Stimulated activated CD4-positive, alpha-beta T cell treated with anti-CD3 and anti-CD28 coated beads, Interleukin-2, amount 100 ng/mL, for 48 hours (primary cell): ENCODE data around the gene BPIFB2.

Source experiments
- DNase-seq, 2 donors: peaks; one replicate each; pipeline ENCODE4 v3.0.0-alpha.2; 2020

The BPIFB2 gene

DNA sequence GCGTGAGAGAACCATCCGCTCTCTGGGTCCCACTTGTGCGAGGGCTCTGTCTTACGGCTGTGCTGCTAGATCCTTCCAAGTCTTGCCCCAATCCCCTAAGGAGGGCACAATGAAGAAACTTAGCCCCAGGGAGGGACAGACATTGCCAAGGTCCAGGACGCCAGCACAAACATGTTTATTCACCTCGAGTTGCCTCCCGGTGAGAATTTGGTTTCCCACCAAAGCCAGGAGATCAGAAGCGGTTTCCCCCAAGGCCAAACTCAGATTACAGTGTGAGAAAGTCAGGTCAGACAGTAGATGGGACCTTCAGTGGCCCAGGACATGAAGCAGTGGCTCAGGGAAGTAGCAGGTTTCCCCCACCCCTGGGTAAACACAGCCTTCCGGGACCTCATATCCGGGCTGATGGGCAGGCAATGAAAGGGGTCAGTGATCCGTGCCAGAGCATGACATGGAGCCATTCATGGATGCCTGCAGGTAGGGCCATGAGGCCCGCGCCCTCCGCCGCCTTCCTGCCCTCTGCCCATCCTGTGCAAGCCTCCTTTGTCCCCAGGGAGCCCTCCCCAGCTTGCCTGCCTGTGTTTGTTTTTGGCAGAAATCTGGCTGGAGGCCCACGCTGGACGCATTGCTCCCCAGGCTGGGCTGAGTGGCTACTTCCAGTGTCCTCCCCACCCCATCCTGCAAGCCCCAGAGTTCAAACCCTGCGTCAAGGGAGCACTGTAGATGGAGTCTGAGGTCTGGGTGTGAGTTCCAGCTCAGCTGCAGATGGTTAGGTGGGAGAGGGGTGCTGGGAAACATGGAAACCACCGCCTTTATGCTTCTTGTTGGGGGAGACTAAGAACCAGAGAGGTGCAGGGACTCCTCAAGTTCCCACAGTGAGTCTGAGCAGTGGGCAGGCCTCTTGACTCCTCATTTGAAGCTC is 2.0 kb downstream of the BPIFB2 start:
- no peak for DNase-seq

DNA sequence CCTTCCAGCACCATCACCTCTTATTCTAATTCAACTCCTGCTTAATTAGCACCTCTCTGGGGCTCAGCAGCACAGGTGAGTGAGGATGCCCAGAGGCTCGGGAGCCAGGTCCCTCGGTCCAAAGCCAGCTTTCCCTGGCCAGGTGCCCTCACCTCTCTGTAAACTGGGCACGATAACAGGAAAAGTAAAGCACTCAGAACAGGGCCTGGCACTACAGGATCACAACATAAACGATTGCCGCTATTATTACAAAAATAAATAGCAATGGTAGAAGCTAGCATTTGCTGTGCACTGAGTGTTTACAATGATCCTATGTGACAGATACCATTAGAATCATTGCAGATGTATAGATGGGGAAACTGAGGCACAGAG is 2.6 kb downstream of the BPIFB2 start:
- no peak for DNase-seq

- DNase-seq: no peak
Observed at GRCh38 chr20:33010674-33011449, 3.4 kb downstream of the BPIFB2 start.

GRCh38 chr20:33012327-33013189 is 5.1 kb downstream of the BPIFB2 start:
- DNase-seq: no peak

DNA sequence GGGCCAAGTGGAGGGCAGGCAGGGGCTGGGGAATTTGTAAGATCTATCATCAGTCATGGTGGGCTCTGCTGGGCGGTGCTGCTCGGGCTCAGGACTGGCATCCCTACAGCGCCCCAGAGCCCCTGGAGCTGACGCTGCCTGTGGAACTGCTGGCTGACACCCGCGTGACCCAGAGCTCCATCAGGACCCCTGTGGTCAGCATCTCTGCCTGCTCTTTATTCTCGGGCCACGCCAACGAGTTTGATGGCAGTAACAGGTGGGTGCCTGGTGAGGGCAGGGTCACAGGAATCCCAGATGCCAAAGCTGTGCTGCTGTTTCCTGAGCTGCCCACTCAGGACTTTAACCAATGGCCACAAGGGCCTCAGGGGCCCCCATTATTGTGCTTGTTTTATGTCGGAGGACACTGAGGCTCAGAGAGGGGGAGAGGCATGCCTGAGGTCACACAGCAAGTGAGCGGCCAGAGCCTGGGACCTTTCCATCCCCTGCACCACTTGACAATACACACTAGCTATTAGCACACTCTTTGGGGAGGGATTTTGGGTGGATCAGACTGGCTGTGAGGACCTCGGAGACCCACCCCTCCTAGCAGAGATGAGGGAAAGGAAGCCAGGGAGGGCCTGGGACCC is 6.3 kb downstream of the BPIFB2 start:
- no peak for DNase-seq

GRCh38 chr20:33014336-33015113 is 7.0 kb downstream of the BPIFB2 start:
- DNase-seq: no peak

GRCh38 chr20:33015114-33015484 is 7.6 kb downstream of the BPIFB2 start:
- DNase-seq: no peak

DNA sequence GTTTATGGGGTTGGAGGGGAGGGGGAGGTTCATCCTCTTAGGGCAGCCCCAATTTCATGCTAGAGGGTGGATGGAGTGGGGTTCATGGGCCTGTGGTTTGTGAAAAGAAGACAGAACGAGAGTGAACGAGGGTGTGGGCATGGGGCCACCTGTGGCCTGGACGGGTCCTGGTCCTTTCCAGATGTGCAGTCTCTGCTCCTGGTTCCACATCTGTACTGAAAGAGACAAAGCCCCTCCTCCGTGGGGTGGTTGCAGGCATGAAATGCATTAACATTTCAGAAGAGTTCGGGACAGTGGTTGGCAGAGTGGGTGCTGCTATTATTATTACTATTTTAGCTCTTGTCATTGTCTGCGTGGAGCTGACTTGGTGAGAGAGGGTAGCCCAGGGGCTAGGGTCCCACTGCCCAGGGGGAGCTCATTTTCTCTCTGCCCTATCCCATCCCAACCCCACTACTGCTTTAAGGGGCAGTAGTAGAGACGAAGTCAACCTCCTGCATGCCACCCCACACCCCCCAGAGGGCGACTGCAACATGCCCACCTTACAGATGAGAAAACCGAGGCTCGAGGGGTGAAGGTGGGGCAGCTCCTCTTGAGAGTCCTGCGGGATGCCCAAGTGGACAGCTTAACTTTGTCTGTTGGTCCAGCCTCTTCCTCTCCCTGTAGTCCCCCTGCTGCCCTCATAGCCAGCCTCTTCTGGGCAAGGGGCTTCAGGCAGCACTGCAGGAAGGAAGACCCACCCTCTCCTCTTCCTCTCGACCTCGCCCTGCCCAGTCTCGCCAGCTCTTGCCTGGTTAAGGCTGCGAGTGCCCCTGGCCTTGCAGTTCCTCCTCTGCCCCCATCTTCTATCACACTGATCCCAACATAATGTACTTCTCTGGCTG is 8.4 kb downstream of the BPIFB2 start:
- DNase-seq: no peak

DNA sequence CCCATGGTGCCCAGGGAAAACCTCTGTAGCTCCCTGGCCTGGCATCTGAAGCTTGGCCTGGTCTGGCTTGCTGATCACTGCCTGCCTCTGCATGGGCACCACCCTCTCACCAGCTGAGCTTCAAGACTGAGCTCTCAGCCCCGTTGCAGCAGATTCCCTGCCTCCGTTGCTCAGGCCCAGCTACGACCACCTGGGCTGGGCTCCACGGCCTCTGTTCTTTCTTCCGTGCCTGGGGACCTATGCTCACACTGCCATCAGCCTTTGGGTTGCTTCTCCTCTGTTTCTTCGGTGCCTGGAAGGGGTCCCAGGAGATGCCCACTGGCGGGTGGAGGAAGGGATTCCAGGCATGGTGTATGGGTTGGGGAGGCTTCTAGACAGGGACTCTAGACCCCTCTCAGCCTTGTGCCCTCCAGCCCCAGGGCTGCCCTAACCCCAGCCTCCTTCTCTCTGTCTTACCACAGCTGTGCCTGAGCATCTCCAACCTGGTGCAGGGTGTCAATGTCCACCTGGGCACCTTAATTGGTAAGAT is 9.1 kb downstream of the BPIFB2 start:
- no peak for DNase-seq

DNA sequence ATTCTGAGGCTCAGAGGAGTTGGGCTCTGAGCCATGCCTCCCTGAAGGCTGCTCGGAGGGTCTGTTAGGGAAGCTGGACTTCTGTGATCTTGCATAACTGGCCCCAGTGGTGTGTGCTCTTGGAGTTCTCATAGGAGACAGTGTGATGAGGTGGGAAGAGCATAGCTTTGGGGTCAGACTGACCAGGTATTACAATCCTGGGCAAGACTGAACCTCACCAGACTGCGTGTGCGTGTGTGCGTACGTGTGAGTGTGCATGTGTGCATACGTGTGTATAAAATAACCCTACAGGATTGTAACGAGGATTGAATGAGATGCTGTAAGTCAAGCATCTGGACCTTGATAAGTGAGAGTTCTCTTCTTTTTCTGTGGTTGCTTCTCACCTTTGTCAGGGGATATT is 10.0 kb downstream of the BPIFB2 start:
- no peak for DNase-seq

DNA sequence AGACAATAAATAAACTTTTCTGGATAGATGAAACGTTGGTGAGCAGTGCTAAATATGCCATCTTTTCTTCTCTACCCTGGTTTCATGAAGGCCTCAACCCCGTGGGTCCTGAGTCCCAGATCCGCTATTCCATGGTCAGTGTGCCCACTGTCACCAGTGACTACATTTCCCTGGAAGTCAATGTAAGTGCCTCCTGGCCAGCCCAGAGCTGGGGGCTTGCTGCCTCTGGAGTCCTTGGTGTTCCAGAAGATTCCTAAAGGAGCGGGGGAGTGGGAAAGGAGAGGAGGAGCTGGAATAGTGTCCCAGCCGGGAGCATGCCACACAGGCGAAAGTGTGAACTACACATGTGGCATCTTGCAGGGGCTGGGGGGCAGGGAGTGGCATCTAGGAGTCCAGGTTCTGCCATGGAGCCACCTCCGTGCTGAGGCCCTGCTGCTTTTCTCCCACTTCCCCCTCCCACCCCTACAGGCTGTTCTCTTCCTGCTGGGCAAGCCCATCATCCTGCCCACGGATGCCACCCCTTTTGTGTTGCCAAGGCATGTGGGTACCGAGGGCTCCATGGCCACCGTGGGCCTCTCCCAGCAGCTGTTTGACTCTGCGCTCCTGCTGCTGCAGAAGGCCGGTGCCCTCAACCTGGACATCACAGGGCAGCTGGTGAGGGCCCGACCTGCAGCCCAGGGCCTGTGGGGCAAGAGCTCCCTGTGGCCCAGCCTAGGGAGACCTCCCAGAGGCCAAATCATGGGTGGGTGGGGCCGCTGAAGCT is 10.8 kb downstream of the BPIFB2 start:
- no peak for DNase-seq

- DNase-seq: no peak
Observed at GRCh38 chr20:33019465-33020277, 12.2 kb downstream of the BPIFB2 start.

- DNase-seq: no peak
Observed at GRCh38 chr20:33020278-33021161, 13.0 kb downstream of the BPIFB2 start.

DNA sequence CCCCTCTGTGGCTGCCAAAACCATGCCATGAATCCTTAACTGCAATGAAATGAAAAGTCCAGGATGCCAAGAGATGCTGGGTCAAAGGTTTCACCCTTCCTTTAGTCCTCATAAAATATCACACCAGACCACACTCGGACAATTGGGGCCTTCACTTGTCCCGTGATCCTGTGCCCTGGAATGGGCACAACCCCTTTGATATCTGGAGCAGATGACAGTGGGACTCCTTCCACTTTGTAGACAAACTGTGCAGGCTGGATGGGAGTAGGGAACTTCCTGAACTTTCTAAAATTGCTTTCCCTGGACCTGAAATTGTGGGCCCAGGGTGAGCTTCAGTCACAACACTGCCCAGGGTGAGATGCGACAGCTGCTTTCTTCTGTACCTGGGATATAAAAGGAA is 14.4 kb downstream of the BPIFB2 start:
- DNase-seq: no peak

DNA sequence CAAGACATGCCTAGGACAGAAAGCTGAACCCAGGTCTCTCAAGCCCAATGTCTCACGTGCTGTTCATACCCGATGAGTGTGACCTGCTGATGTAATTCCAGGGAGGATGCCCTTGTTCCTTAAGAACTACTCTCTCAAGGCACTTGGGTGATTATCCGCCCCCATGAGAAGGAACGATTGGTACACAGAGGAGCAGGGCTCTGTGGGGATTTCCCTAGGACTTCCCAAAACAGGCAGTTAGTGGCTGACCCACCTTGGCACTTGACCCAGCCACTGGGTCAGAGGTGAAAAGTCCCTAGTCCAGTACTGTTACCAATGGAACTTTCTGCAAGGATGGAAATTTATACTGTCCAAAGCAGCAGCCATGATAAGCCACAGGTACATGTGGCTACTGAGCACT is 14.8 kb downstream of the BPIFB2 start:
- DNase-seq: no peak

DNA sequence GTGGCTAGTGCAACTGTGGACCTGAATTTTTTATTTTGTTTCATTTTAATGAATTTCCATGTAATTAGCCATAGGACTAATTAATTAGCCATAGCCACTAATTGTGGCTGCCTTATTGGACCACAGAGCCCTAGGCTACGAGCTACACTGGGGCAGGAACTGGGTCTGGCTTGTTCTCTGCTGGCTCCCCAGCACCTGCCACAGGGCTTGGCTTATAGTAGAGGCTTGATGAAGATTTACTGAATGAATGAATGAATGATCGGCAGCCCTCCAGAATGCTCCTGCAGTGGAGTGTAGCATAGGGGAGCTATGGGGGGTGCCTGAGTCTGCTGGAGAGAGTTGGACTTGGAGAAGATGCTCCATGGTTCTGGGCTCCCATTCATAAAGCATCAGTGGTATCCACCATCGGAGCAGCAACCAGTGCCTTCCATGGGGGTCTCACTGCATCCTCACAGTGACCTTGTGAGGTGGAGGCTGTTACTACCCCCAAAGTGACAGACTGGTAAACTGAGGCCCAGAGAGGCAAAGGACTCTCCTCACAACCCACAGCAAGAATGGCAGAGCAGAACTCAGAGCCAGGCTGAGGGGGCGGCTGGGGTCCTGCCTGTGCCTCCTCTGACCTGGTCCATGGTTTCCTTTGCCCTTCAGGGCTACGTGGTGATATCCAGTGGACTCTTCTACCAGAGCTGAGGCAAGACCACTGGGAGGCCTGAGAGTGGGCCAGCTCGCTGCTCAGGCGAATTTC is 15.4 kb downstream of the BPIFB2 start:
- DNase-seq: no peak
